ENCODE results near the gene RNF212. TPM values are rescaled to one million over a fixed set of nuclear protein-coding genes. Genes with fewer than 3 reads are reported as not detected.

Gene RNF212
- total and polyA plus RNA-seq, 2 experiments from 2014 or later, result 2.5 to 6.0 TPM

GRCh38 chr4:1044469-1045192 lies 68.7 kb downstream of the RNF212 start:
- DNase-seq, result no peak
- H3F3A ChIP-seq (ENCODE audit: insufficient read depth), result peaks cover 6% of the 10 kb centered on the region; the same call in 1 of the 2 replicates
- peak overlapping the region; percentile 97 for H3K27ac ChIP-seq
- H3K79me2 ChIP-seq (ENCODE audit: insufficient read depth), result no peaks in the 10 kb centered on the region
- peak overlapping the region; percentile 40 for H3K4me3 ChIP-seq
- peak overlapping the region; percentile 73 for H3K4me2 ChIP-seq (ENCODE audit: unreplicated experiment)
- TF ChIP-seq EZH2phosphoT487 (IDR thresholded peaks at IDR 0.05; ENCODE audit: insufficient read depth, low read depth), result no peak
- TF ChIP-seq EZH2 (IDR thresholded peaks at IDR 0.05; ENCODE audit: insufficient read depth, poor library complexity, severe bottlenecking), result no peak
- H3K27me3 ChIP-seq (replicated peaks; ENCODE audit: insufficient read depth), result no peaks in the 10 kb centered on the region
- peaks cover 40% of the 10 kb centered on the region for H3K4me1 ChIP-seq (ENCODE audit: insufficient read depth)
- peak overlapping the region; percentile 84 for H3K9ac ChIP-seq
- H4K20me1 ChIP-seq (ENCODE audit: insufficient read depth), result no peaks in the 10 kb centered on the region
- H2AFZ ChIP-seq, result peak overlapping the region; percentile 61
- H3K9me3 ChIP-seq (ENCODE audit: low read depth), result no peaks in the 10 kb centered on the region
- H3K9me2 ChIP-seq (ENCODE audit: insufficient read depth), result no peaks in the 10 kb centered on the region
- WGBS, 2 experiments (ENCODE audit: low coverage in 1 of 2, low lambda C conversion rate in 2 of 2, missing lambda C conversion rate in 2 of 2), result 73% methylated on average over 12 of the region's 12 CpGs
- in situ Hi-C loops (cut with MboI), result no loop called here
- no peaks in the 10 kb centered on the region for H3K36me3 ChIP-seq (ENCODE audit: low read depth)

DNA sequence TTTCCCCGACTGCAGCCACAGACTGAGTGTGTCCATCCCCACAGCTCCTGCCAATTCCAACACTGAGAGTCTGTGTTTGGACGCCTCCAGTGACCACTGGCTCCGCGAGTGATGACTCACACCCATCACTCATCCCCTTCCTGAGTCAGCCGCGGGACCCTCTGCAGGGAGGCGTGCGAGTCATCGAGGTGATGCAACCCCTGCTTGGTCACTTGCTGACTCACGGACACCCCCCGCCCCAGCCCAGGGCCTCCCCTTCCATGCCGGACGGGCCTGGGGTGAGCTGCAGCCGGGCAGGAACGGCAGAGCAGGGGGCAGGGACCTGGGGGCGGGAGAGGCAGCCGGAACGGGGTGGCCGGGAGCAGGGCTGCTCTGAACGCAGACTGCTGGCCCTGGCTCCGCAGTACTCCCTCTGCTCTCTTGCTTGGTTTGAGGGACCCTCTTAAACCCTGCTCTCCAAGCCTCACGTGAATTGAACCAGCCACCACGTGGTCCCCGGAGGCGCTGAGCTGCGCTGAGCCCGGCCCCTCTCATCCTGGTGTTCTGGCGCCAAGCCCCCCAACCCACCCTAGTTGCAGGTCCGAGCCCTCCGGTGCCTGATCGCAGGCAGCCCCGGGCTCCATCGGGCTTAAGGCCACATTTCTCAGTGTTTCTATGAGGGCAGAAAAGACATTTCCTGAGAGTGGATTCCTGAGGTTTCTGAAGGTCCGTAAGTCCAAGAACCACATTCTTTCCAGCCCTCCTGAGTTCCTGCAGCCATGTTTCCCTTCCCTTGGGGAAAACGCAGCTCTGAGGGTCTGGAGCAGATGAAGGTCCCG lies 69.5 kb downstream of the RNF212 start:
- TF ChIP-seq EZH2phosphoT487 (IDR thresholded peaks at IDR 0.05; ENCODE audit: insufficient read depth, low read depth) (no peak), EZH2 (IDR thresholded peaks at IDR 0.05; ENCODE audit: insufficient read depth, poor library complexity, severe bottlenecking) (no peak)
- Histone ChIP-seq H3K4me1 (ENCODE audit: insufficient read depth) (peaks cover 43% of the 10 kb centered on the region), H3K27ac (peak overlapping the region; percentile 97), H3K4me2 (ENCODE audit: unreplicated experiment) (peak overlapping the region; percentile 73), H3K36me3 (ENCODE audit: low read depth) (no peaks in the 10 kb centered on the region), H3K9me3 (ENCODE audit: low read depth) (no peaks in the 10 kb centered on the region), H3K9ac (peak overlapping the region; percentile 84), H3K4me3 (peak overlapping the region; percentile 40), H3F3A (ENCODE audit: insufficient read depth) (peaks cover 6% of the 10 kb centered on the region; the same call in 1 of the 2 replicates), H2AFZ (peak overlapping the region; percentile 61), H3K9me2 (ENCODE audit: insufficient read depth) (no peaks in the 10 kb centered on the region), H3K27me3 (replicated peaks; ENCODE audit: insufficient read depth) (no peaks in the 10 kb centered on the region), H3K79me2 (ENCODE audit: insufficient read depth) (no peaks in the 10 kb centered on the region), H4K20me1 (ENCODE audit: insufficient read depth) (no peaks in the 10 kb centered on the region)
- WGBS, 2 experiments (ENCODE audit: low coverage in 1 of 2, low lambda C conversion rate in 2 of 2, missing lambda C conversion rate in 2 of 2), result 16 to 23% methylated on average over 25 to 34 of the region's 36 CpGs
- in situ Hi-C loops (cut with MboI), result no loop called here
- peak; percentile 100 for DNase-seq

GRCh38 chr4:1043162-1043561 lies 70.2 kb downstream of the RNF212 start:
- no peak overlapping the region for H3K4me2 ChIP-seq (ENCODE audit: unreplicated experiment)
- H3K4me3 ChIP-seq, result no peak overlapping the region
- no peaks in the 10 kb centered on the region for H3K36me3 ChIP-seq (ENCODE audit: low read depth)
- H3K9me2 ChIP-seq (ENCODE audit: insufficient read depth), result no peaks in the 10 kb centered on the region
- no peak overlapping the region for H2AFZ ChIP-seq
- H3K9ac ChIP-seq, result peak overlapping the region; percentile 31; the same call in 1 of the 2 replicates
- H3K4me1 ChIP-seq (ENCODE audit: insufficient read depth), result peaks cover 43% of the 10 kb centered on the region
- peaks cover 6% of the 10 kb centered on the region; the same call in 1 of the 2 replicates for H3F3A ChIP-seq (ENCODE audit: insufficient read depth)
- DNase-seq, result no peak
- no peaks in the 10 kb centered on the region for H3K9me3 ChIP-seq (ENCODE audit: low read depth)
- no peaks in the 10 kb centered on the region for H3K79me2 ChIP-seq (ENCODE audit: insufficient read depth)
- peak overlapping the region; percentile 73 for H3K27ac ChIP-seq
- WGBS, 2 experiments (ENCODE audit: low coverage in 1 of 2, low lambda C conversion rate in 2 of 2, missing lambda C conversion rate in 2 of 2), result 34 to 38% methylated on average over 7 of the region's 7 CpGs
- no peaks in the 10 kb centered on the region for H3K27me3 ChIP-seq (replicated peaks; ENCODE audit: insufficient read depth)
- no peaks in the 10 kb centered on the region for H4K20me1 ChIP-seq (ENCODE audit: insufficient read depth)
- in situ Hi-C loops (cut with MboI), result no loop called here
- TF ChIP-seq EZH2 (IDR thresholded peaks at IDR 0.05; ENCODE audit: insufficient read depth, poor library complexity, severe bottlenecking) (no peak), EZH2phosphoT487 (IDR thresholded peaks at IDR 0.05; ENCODE audit: insufficient read depth, low read depth) (no peak)

- H3K79me2 ChIP-seq (ENCODE audit: insufficient read depth), result no peaks in the 10 kb centered on the region
- no peak overlapping the region for H3K9ac ChIP-seq
- H3K4me3 ChIP-seq, result no peak overlapping the region
- in situ Hi-C loops (cut with MboI), result no loop called here
- no peaks in the 10 kb centered on the region for H3K9me3 ChIP-seq (ENCODE audit: low read depth)
- no peak for TF ChIP-seq EZH2phosphoT487 (IDR thresholded peaks at IDR 0.05; ENCODE audit: insufficient read depth, low read depth)
- no peak for TF ChIP-seq EZH2 (IDR thresholded peaks at IDR 0.05; ENCODE audit: insufficient read depth, poor library complexity, severe bottlenecking)
- H3K27ac ChIP-seq, result peak overlapping the region; percentile 67
- peaks cover 6% of the 10 kb centered on the region; the same call in 1 of the 2 replicates for H3F3A ChIP-seq (ENCODE audit: insufficient read depth)
- H3K4me2 ChIP-seq (ENCODE audit: unreplicated experiment), result no peak overlapping the region
- H2AFZ ChIP-seq, result no peak overlapping the region
- DNase-seq, result no peak
- H3K36me3 ChIP-seq (ENCODE audit: low read depth), result no peaks in the 10 kb centered on the region
- H3K9me2 ChIP-seq (ENCODE audit: insufficient read depth), result no peaks in the 10 kb centered on the region
- peaks cover 43% of the 10 kb centered on the region for H3K4me1 ChIP-seq (ENCODE audit: insufficient read depth)
- no peaks in the 10 kb centered on the region for H3K27me3 ChIP-seq (replicated peaks; ENCODE audit: insufficient read depth)
- no peaks in the 10 kb centered on the region for H4K20me1 ChIP-seq (ENCODE audit: insufficient read depth)
- WGBS, 2 experiments (ENCODE audit: low coverage in 1 of 2, low lambda C conversion rate in 2 of 2, missing lambda C conversion rate in 2 of 2), result 60 to 84% methylated on average over 1 to 17 of the region's 17 CpGs
Measured at GRCh38 chr4:1042352-1043055, 70.9 kb downstream of the RNF212 start.

Data from GM23248 (cell line).